Measurements from ENCODE around the gene P3H1.

- no peak for TF ChIP-seq CTCF (IDR thresholded peaks at IDR 0.05)
- TF ChIP-seq POLR2AphosphoS5 (IDR thresholded peaks at IDR 0.05): no peak
These were observed 31.2 kb downstream of the P3H1 start for GRCh38 chr1:42735477-42736105.

Data from esophagus muscularis mucosa (tissue), 3 donors.